H1 (cell line): Measurements from ENCODE around the gene RASSF3. TPM values are rescaled to one million over a fixed set of nuclear protein-coding genes. Genes with fewer than 3 reads are reported as not detected.

Source experiments
- CTCF ChIA-PET: fragments of 300-600 bp; sonication (Branson Sonifier 250); formaldehyde crosslinking; loops from one replicate; lab custom pipeline; 2021; ENCODE audit not compliant: partially characterized antibody; lab: Charles Lee
- POLR2A ChIA-PET: fragments of 300-600 bp; sonication (Branson Sonifier 250); formaldehyde crosslinking; loops from one replicate; lab custom pipeline; 2021; ENCODE audit warnings: inconsistent platforms; ENCODE audit not compliant: partially characterized antibody; lab: Charles Lee
- DNase-seq, 2 experiments: peaks; one replicate each; pipeline versions ENCODE4 v3.0.0 to v3.0.0-alpha.2; 2010 to 2022; ENCODE audit warnings: low spot score in 2 of 2, low read depth in 1 of 2, mixed read lengths in 1 of 2
- FAIRE-seq: peaks from 2 replicates; lab custom pipeline; 2011; peaks lifted over from hg19 to GRCh38; lab: Jason Lieb, UNC
- H2AFZ ChIP-seq: 2 replicates; pipeline ENCODE4 v1.8.1; 2012; ENCODE audit warnings: low read length, inconsistent platforms
- H2AK5ac ChIP-seq: 2 replicates; pipeline ENCODE4 v1.6.1; 2013; ENCODE audit warnings: low read depth, low read length
- H2BK120ac ChIP-seq: replicated peaks from 2 replicates; pipeline ENCODE3; 2013; ENCODE audit warnings: low read depth, low read length, inconsistent platforms
- H2BK12ac ChIP-seq: 2 replicates; pipeline ENCODE4 v1.6.1; 2013; ENCODE audit warnings: low read depth, low read length
- H2BK15ac ChIP-seq: 2 replicates; pipeline ENCODE4 v1.6.1; 2013; ENCODE audit warnings: low read length
- H2BK20ac ChIP-seq: 2 replicates; pipeline ENCODE4 v1.6.1; 2013; ENCODE audit warnings: low read length
- H2BK5ac ChIP-seq: 2 replicates; pipeline ENCODE4 v1.6.1; 2013; ENCODE audit warnings: low read depth, low read length
- H3K14ac ChIP-seq: 2 replicates; pipeline ENCODE4 v1.6.1; 2013; ENCODE audit warnings: inconsistent platforms; ENCODE audit not compliant: insufficient read length
- H3K18ac ChIP-seq: 2 replicates; pipeline ENCODE4 v1.6.1; 2013; ENCODE audit warnings: low read length; ENCODE audit errors: extremely low read depth
- H3K23ac ChIP-seq: 2 replicates; pipeline ENCODE4 v1.6.1; 2013; ENCODE audit warnings: inconsistent platforms; ENCODE audit not compliant: insufficient read length
- H3K23me2 ChIP-seq: 2 replicates; pipeline ENCODE4 v1.6.1; 2013; ENCODE audit warnings: low read depth, low read length
- H3K27ac ChIP-seq: 2 replicates; pipeline ENCODE4 v1.6.1; 2011; ENCODE audit warnings: low read depth, low read length, inconsistent platforms
- H3K27me3 ChIP-seq, 4 experiments: replicated peaks in 1 of 4; 1 replicate in 1 of 4; 2 replicates in 3 of 4; pipeline versions ENCODE4 v1.6.1 to v1.8.1; 2011 to 2013; ENCODE audit warnings: low read length in 3 of 4, mild to moderate bottlenecking in 3 of 4, inconsistent platforms in 2 of 4, mixed read lengths in 2 of 4, moderate library complexity in 1 of 4; ENCODE audit not compliant: control insufficient read depth in 3 of 4, insufficient read depth in 3 of 4; ENCODE audit errors: extremely low read depth in 1 of 4
- H3K36me3 ChIP-seq, 4 experiments: 2 replicates each; pipeline versions ENCODE4 v1.6.1 to v1.8.1; 2011 to 2013; ENCODE audit warnings: mild to moderate bottlenecking in 4 of 4, low read length in 3 of 4, moderate library complexity in 2 of 4, control low read depth in 1 of 4, inconsistent platforms in 1 of 4; ENCODE audit not compliant: insufficient read depth in 4 of 4, control insufficient read depth in 2 of 4
- H3K4ac ChIP-seq: replicated peaks from 2 replicates; pipeline ENCODE3; 2013; ENCODE audit warnings: low read length, low read depth, mixed read lengths, inconsistent platforms; ENCODE audit not compliant: insufficient read length
- H3K4me1 ChIP-seq, 4 experiments: replicated peaks in 1 of 4; 1 replicate in 1 of 4; 2 replicates in 3 of 4; pipeline versions ENCODE4 v1.6.1 to v1.8.1; 2011 to 2013; ENCODE audit warnings: low read length in 3 of 4, inconsistent platforms in 2 of 4, mixed read lengths in 1 of 4; ENCODE audit not compliant: insufficient read depth in 4 of 4, control insufficient read depth in 3 of 4
- H3K4me2 ChIP-seq, 2 experiments: 2 replicates each; pipeline versions ENCODE4 v1.6.1 to v1.8.1; 2011 to 2013; ENCODE audit warnings: low read depth in 2 of 2, low read length in 2 of 2, control low read depth in 1 of 2, inconsistent platforms in 1 of 2, mild to moderate bottlenecking in 1 of 2; ENCODE audit not compliant: insufficient read depth in 1 of 2
- H3K4me3 ChIP-seq, 4 experiments: fragments of 200-600, 300-600 bp in 1 of 4; sonication (generic), shearing (Covaris generic), sonication (Bioruptor Twin) in 1 of 4; 2 replicates each; pipeline versions ENCODE4 v1.5.1 to v1.8.1; 2011 to 2016; ENCODE audit warnings: low read length in 4 of 4, low read depth in 3 of 4, control low read depth in 2 of 4, inconsistent platforms in 2 of 4, mild to moderate bottlenecking in 2 of 4, mixed read lengths in 1 of 4, moderate library complexity in 1 of 4; ENCODE audit not compliant: insufficient read depth in 2 of 4; ENCODE audit errors: extremely low read depth in 1 of 4
- H3K56ac ChIP-seq: replicated peaks from 2 replicates; pipeline ENCODE3; 2013; ENCODE audit warnings: low read depth, mild to moderate bottlenecking, mixed read lengths, low read length, inconsistent platforms; ENCODE audit not compliant: insufficient read length
- H3K79me1 ChIP-seq: 2 replicates; pipeline ENCODE4 v1.6.1; 2013; ENCODE audit warnings: low read depth, low read length, control low read depth
- H3K79me2 ChIP-seq, 2 experiments: 2 replicates each; pipeline versions ENCODE4 v1.6.1 to v1.8.1; 2012 to 2013; ENCODE audit warnings: low read length in 2 of 2, mild to moderate bottlenecking in 2 of 2, inconsistent platforms in 1 of 2; ENCODE audit not compliant: insufficient read depth in 2 of 2, control insufficient read depth in 1 of 2
- H3K9ac ChIP-seq, 4 experiments: replicated peaks in 1 of 4; 1 replicate in 1 of 4; 2 replicates in 3 of 4; pipeline versions ENCODE4 v1.6.1 to v1.8.1; 2011 to 2013; ENCODE audit warnings: low read depth in 3 of 4, low read length in 3 of 4, control low read depth in 2 of 4, mild to moderate bottlenecking in 2 of 4, moderate library complexity in 2 of 4, inconsistent platforms in 1 of 4; ENCODE audit errors: extremely low read depth in 1 of 4
- H3K9me3 ChIP-seq, 2 experiments: 2 replicates each; pipeline versions ENCODE4 v1.6.1 to v1.8.1; 2012 to 2013; ENCODE audit warnings: mild to moderate bottlenecking in 2 of 2, moderate library complexity in 2 of 2, control low read depth in 1 of 2, inconsistent platforms in 1 of 2, low read depth in 1 of 2, low read length in 1 of 2, mixed read lengths in 1 of 2; ENCODE audit not compliant: insufficient read depth in 2 of 2
- H4K20me1 ChIP-seq, 2 experiments: replicated peaks in 1 of 2; 2 replicates each; pipeline versions ENCODE3 to v1.8.1; 2011 to 2013; ENCODE audit warnings: inconsistent platforms in 2 of 2, low read length in 2 of 2, mild to moderate bottlenecking in 1 of 2; ENCODE audit not compliant: insufficient read depth in 2 of 2, control insufficient read depth in 1 of 2
- H4K5ac ChIP-seq: 2 replicates; pipeline ENCODE4 v1.6.1; 2013; ENCODE audit warnings: low read length, low read depth, mixed read lengths, inconsistent platforms; ENCODE audit not compliant: insufficient read length
- H4K8ac ChIP-seq: 2 replicates; pipeline ENCODE4 v1.8.0; 2013; ENCODE audit warnings: mild to moderate bottlenecking, moderate library complexity, low read length, inconsistent platforms; ENCODE audit not compliant: insufficient read depth; ENCODE audit errors: extremely low read depth
- H4K91ac ChIP-seq: replicated peaks from 2 replicates; pipeline ENCODE3; 2013; ENCODE audit warnings: low read length, mixed read lengths, inconsistent platforms; ENCODE audit not compliant: insufficient read length
- BRCA1 ChIP-seq: IDR thresholded peaks from 2 replicates; pipeline ENCODE4 v1.6.1; 2012; ENCODE audit warnings: low read depth, low read length, improper control_type of control experiment
- HDAC2 ChIP-seq, 2 experiments: fragments of 300-600 bp in 1 of 2; sonication (generic) in 1 of 2; IDR thresholded peaks; 2 replicates each; pipeline ENCODE4 v1.6.1; 2011 to 2012; ENCODE audit warnings: low read depth in 2 of 2, low read length in 2 of 2, mild to moderate bottlenecking in 2 of 2, moderate library complexity in 2 of 2, borderline replicate concordance in 1 of 2, inconsistent platforms in 1 of 2
- KDM5A ChIP-seq: fragments of 200-600 bp; IDR thresholded peaks from 2 replicates; pipeline ENCODE4 v1.7.1; 2012; ENCODE audit warnings: mild to moderate bottlenecking, low read length, inconsistent platforms, mixed read lengths
- POLR2AphosphoS5 ChIP-seq: IDR thresholded peaks from 2 replicates; pipeline ENCODE4 v1.6.1; 2011; ENCODE audit warnings: low read depth, low read length
- SIN3A ChIP-seq, 2 experiments: IDR thresholded peaks in 1 of 2; conservative IDR thresholded peaks in 1 of 2; 2 replicates each; pipeline ENCODE4 v1.6.1; 2011 to 2012; ENCODE audit warnings: low read length in 2 of 2, improper control_type of control experiment in 1 of 2, low read depth in 1 of 2, mild to moderate bottlenecking in 1 of 2
- SP4 ChIP-seq: IDR thresholded peaks from 2 replicates; pipeline ENCODE4 v1.6.1; 2012; ENCODE audit warnings: low read length, inconsistent platforms
- SRF ChIP-seq: IDR thresholded peaks from 2 replicates; pipeline ENCODE4 v1.6.1; 2011; ENCODE audit warnings: mild to moderate bottlenecking, low read depth, low read length, moderate library complexity
- WGBS, 2 experiments: shearing (Covaris generic) in 1 of 2; methylation state at CpG; one replicate each; pipeline versions ENCODE4 v1.1.6 to v1.1.7; 2013 to 2015; ENCODE audit warnings: low lambda C conversion rate in 2 of 2, mixed read lengths in 2 of 2, inconsistent platforms in 1 of 2, low coverage in 1 of 2, missing lambda C conversion rate in 1 of 2; ENCODE audit not compliant: insufficient replicate concordance in 2 of 2, insufficient coverage in 1 of 2, insufficient read length in 1 of 2; ENCODE audit errors: extremely low coverage in 1 of 2, missing lambda C conversion rate in 1 of 2; 5-methylcytosine and 5-hydroxymethylcytosine counted together
- polyA plus RNA-seq, 7 experiments: library from polyadenylated mRNA; depleted of rRNA in 3 of 7; stranded (reverse) in 5 of 7; unstranded in 2 of 7; fragments of >200 nt in 5 of 7; fragments of 200-250 nt in 2 of 7; gene quantifications; 1 replicate in 5 of 7; 2 replicates in 1 of 7; 4 replicates in 1 of 7; pipeline versions ENCODE4 v1.2.1 to v1.2.3, GENCODE V29; 2011 to 2013; ENCODE audit warnings: missing spikeins in 2 of 7, mixed read lengths in 2 of 7
- total RNA-seq: library from RNA; stranded (reverse); fragmentation: NEBNext Ultra II Directional; extraction: Animal tissue kit (Norgen Biotek cat#: 25700); gene quantifications from 2 replicates; pipeline ENCODE4 v1.2.1, GENCODE V29; 2021
- TF ChIP-seq, protein P1 (sequence below): IDR thresholded peaks from 2 replicates; pipeline ENCODE4 v1.6.1; 2012; ENCODE audit warnings: low read length, inconsistent platforms

Gene RASSF3
- total and polyA plus RNA-seq, 2 of the 8 experiments (the other 6 are each of a cell fraction or from before 2014, with no cell fraction given): 19.1 to 64.3 TPM

DNA sequence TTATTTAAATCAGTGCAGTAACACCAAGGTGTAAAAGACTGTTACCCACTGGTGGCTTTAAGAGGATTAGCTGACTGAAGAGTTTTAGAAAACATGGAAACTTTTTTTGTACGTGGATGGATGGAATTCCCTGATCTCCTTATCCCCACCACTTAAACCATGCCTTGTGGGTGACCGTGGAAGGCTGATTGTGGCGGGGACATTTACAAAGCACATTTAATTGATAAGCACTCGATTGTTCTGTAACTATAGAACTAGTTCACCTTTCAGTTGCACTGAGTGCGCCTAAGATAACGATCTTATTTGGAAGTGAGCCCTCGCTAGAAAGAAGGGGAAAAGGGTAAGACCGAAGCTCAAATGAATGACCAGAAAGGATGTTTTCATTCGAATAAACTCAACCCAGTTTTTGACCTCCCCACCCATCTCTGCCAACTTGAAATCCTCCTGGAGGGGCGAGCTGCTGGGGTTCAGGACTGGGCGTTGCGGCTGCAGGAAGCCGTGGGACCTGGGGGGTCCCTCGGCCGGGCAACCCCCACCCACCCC, 688 bp upstream of the RASSF3 start:
- Histone ChIP-seq H3K14ac (no peak overlapping the region), H3K9ac (peak overlapping the region; percentile 52 to 85 (median 66); a peak in 6 of 7 replicates), H3K4ac (no peak overlapping the region), H3K4me3 (peak overlapping the region; percentile 39 to 94 (median 58)), H4K8ac (no peak overlapping the region)
- DNase-seq: no peak
- POLR2A ChIA-PET: interaction anchor here (0.6 to 3.9 kb wide), 15 partner anchors 12 to 159 kb away, joined by 3 to 34 read pairs (median 4); no protein-coding TSS in a partner anchor
- no peak for TF ChIP-seq POLR2AphosphoS5
- TF ChIP-seq SP4: peak; percentile 9; the same call in 1 of the 2 replicates
- no peak for TF ChIP-seq SRF
- TF ChIP-seq SIN3A (conservative IDR thresholded peaks at IDR 0.05 in 1 of 2, IDR thresholded peaks at IDR 0.05 in 1 of 2; ENCODE audit: low read depth in 1 of 2, low read length in 2 of 2): peak in 1 of 2 experiments; percentile 39; a peak in 1 of 4 replicates
- no peak for TF ChIP-seq KDM5A
- TF ChIP-seq, protein P1, sequence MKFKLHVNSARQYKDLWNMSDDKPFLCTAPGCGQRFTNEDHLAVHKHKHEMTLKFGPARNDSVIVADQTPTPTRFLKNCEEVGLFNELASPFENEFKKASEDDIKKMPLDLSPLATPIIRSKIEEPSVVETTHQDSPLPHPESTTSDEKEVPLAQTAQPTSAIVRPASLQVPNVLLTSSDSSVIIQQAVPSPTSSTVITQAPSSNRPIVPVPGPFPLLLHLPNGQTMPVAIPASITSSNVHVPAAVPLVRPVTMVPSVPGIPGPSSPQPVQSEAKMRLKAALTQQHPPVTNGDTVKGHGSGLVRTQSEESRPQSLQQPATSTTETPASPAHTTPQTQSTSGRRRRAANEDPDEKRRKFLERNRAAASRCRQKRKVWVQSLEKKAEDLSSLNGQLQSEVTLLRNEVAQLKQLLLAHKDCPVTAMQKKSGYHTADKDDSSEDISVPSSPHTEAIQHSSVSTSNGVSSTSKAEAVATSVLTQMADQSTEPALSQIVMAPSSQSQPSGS: no peak
- 0 out of 4 replicates have a peak, but pooled peaks of 1 of the 2 experiments have one; percentile 4 for TF ChIP-seq HDAC2 (IDR thresholded peaks at IDR 0.05; ENCODE audit: borderline replicate concordance in 1 of 2, low read depth in 2 of 2, low read length in 2 of 2)
- TF ChIP-seq BRCA1: no peak
- TF ChIP-seq, all 59 proteins: peak for 3
- WGBS, 2 experiments: 3% methylated on average over 14 of the region's 15 CpGs; no CpG with 5 or more reads in 1 of the 2 experiments
- H3K23ac ChIP-seq: no peak overlapping the region
- H3K56ac ChIP-seq: peak overlapping the region; percentile 0
- no peaks in the 10 kb centered on the region for H3K36me3 ChIP-seq
- H3K9me3 ChIP-seq: no peaks in the 10 kb centered on the region
- peaks cover 14 to 37% of the 10 kb centered on the region in 2 experiments for H3K79me2 ChIP-seq
- H2BK5ac ChIP-seq: peak overlapping the region; percentile 16; the same call in 1 of the 2 replicates
- no peak overlapping the region for H4K91ac ChIP-seq
- H2BK12ac ChIP-seq: 0 out of 2 replicates have a peak overlapping the region, but pooled peaks have one; percentile 1
- H3K23me2 ChIP-seq: peaks cover 17% of the 10 kb centered on the region
- no peak overlapping the region for H2BK20ac ChIP-seq
- peak overlapping the region; percentile 67 for H4K5ac ChIP-seq
- H3K4me2 ChIP-seq: peak overlapping the region; percentile 86 to 87
- no peaks in the 10 kb centered on the region; the same call in 1 of the 2 replicates for H3K79me1 ChIP-seq
- CTCF ChIA-PET: interaction anchor here (1.1 to 4.9 kb wide), 11 partner anchors 9 to 88 kb away, joined by 3 to 26 read pairs (median 6); no protein-coding TSS in a partner anchor
- no peak for FAIRE-seq
- H2AFZ ChIP-seq: 0 out of 2 replicates have a peak overlapping the region, but pooled peaks have one; percentile 19
- H3K27ac ChIP-seq: peak overlapping the region; percentile 65
- peaks cover 0 to 4% of the 10 kb centered on the region in 2 experiments for H4K20me1 ChIP-seq
- H2BK120ac ChIP-seq: no peak overlapping the region
- H2AK5ac ChIP-seq: no peak overlapping the region
- peak overlapping the region; percentile 1; the same call in 1 of the 2 replicates for H3K18ac ChIP-seq
- no peaks in the 10 kb centered on the region for H3K27me3 ChIP-seq
- H2BK15ac ChIP-seq: no peak overlapping the region; the same call in 1 of the 2 replicates
- peaks cover 0 to 5% (median 1%) of the 10 kb centered on the region in 4 experiments; a peak in 4 of 7 replicates for H3K4me1 ChIP-seq
